IPS DF 6.9 (cell line): ENCODE data around the gene RFX1.

Experiments used
- DNase-seq: peaks from one replicate; pipeline ENCODE4 v3.0.0-alpha.2; 2013; ENCODE audit warnings: low read depth, low spot score
- H3K27ac ChIP-seq: one replicate; pipeline ENCODE4 v1.5.1; 2013; ENCODE audit warnings: low read length, control low read depth
- H3K27me3 ChIP-seq: 2 replicates; pipeline ENCODE4 v1.6.1; 2013; ENCODE audit warnings: mild to moderate bottlenecking, low read length; ENCODE audit not compliant: control insufficient read depth, insufficient read depth
- H3K36me3 ChIP-seq: 2 replicates; pipeline ENCODE4 v1.6.1; 2013; ENCODE audit warnings: low read length; ENCODE audit not compliant: control insufficient read depth, insufficient read depth
- H3K4me1 ChIP-seq: 2 replicates; pipeline ENCODE4 v1.6.1; 2013; ENCODE audit warnings: low read length; ENCODE audit not compliant: control insufficient read depth, insufficient read depth
- H3K4me3 ChIP-seq: 2 replicates; pipeline ENCODE4 v1.5.1; 2013; ENCODE audit warnings: mild to moderate bottlenecking, low read length
- H3K9me3 ChIP-seq: 2 replicates; pipeline ENCODE4 v1.6.1; 2013; ENCODE audit warnings: low read length, inconsistent platforms; ENCODE audit not compliant: control insufficient read depth, insufficient read depth
- WGBS: extraction: QIAGEN DNeasy Blood & Tissue Kit; methylation state at CpG from one replicate; pipeline ENCODE4 v1.1.7; 2013; ENCODE audit warnings: mixed read lengths, missing lambda C conversion rate; ENCODE audit not compliant: insufficient read length, insufficient coverage; 5-methylcytosine and 5-hydroxymethylcytosine counted together

Gene RFX1

GRCh38 chr19:13985771-13986347, 20.3 kb downstream of the RFX1 start:
- no CpG with 5 or more reads among the region's 10 CpGs for WGBS
- Histone ChIP-seq H3K4me3 (no peak overlapping the region), H3K36me3 (peaks cover 2% of the 10 kb centered on the region; the same call in 1 of the 2 replicates), H3K9me3 (no peaks in the 10 kb centered on the region), H3K4me1 (peaks cover 17% of the 10 kb centered on the region), H3K27me3 (no peaks in the 10 kb centered on the region), H3K27ac (peak overlapping the region; percentile 31)
- no peak for DNase-seq

DNA sequence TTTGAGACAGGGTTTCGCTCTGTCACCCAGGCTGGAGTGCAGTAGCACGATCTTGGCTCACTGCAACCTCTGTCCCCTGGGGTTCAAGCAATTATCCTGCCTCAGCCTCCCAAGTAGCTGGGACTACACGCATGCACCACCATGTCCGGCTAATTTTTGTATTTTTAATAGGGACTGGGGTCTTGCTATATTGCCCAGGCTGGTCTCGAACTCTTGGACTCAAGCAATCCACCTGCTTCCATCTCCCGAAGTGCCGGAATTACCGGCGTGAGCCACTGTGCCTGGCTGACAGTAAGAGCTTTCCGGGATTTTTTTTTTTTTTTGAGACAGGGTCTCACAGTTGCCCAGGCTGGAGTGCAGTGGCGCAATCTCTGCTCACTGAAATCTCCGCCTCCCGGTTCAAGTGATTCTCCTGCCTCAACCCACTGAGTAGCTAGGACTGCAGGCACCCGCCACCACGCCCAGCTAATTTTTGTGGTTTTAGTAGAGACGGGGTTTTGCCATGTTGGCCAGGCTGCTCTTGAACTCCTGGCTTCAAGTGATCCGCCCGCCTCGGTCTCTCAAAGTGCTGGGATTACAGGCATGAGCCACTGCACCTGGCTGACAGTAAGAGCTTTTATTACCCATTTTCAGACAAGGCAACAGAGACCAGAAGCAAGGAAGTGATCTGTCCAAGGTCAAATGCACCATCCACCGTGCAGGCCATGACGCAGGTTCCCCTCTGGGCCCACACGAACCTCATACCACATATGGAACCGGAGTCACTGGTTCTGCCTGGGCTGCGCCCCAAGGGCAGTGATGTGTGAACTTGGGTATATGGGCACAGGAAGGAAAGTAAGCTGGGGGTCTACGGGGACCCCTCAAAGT, 21.0 kb downstream of the RFX1 start:
- Histone ChIP-seq H3K27ac (no peak overlapping the region), H3K36me3 (peaks cover 2% of the 10 kb centered on the region; the same call in 1 of the 2 replicates), H3K4me1 (peaks cover 17% of the 10 kb centered on the region), H3K4me3 (no peak overlapping the region), H3K9me3 (no peaks in the 10 kb centered on the region), H3K27me3 (no peaks in the 10 kb centered on the region)
- no CpG with 5 or more reads among the region's 25 CpGs for WGBS
- no peak for DNase-seq

DNA sequence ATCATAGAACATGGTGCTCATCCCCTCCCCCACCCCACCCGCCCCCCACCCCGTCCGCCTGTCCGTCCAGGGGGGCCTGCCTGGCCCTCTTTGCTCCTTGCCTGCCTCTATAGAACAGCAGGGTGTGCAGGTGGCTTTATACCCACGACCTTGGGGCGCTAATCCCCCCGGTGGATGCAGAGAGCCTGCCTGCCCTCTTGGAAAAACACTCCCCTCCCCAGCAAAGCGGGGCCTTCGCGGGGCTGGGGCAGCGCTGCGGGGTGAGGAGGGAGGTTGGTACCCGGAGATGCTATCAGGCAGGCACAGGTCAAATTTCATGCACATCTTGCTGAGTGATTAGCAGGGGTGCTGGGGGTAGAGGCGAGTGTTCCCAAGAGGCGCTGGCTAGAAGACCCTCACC, 21.9 kb downstream of the RFX1 start:
- Histone ChIP-seq H3K9me3 (no peaks in the 10 kb centered on the region), H3K36me3 (peaks cover 2% of the 10 kb centered on the region; the same call in 1 of the 2 replicates), H3K27ac (no peak overlapping the region), H3K27me3 (no peaks in the 10 kb centered on the region), H3K4me1 (peaks cover 22% of the 10 kb centered on the region), H3K4me3 (no peak overlapping the region)
- no peak for DNase-seq
- no CpG with 5 or more reads among the region's 15 CpGs for WGBS

GRCh38 chr19:13983213-13983889, 22.8 kb downstream of the RFX1 start:
- H3K9me3 ChIP-seq: no peaks in the 10 kb centered on the region
- WGBS: no CpG with 5 or more reads among the region's 21 CpGs
- peaks cover 2% of the 10 kb centered on the region; the same call in 1 of the 2 replicates for H3K36me3 ChIP-seq
- no peak for DNase-seq
- H3K27ac ChIP-seq: no peak overlapping the region
- no peaks in the 10 kb centered on the region for H3K27me3 ChIP-seq
- no peak overlapping the region for H3K4me3 ChIP-seq
- H3K4me1 ChIP-seq: peaks cover 23% of the 10 kb centered on the region

- Histone ChIP-seq H3K4me3 (no peak overlapping the region), H3K4me1 (peaks cover 23% of the 10 kb centered on the region), H3K27ac (no peak overlapping the region), H3K36me3 (peaks cover 2% of the 10 kb centered on the region; the same call in 1 of the 2 replicates), H3K27me3 (no peaks in the 10 kb centered on the region), H3K9me3 (no peaks in the 10 kb centered on the region)
- WGBS: no CpG with 5 or more reads among the region's 9 CpGs
- no peak for DNase-seq
Observed at GRCh38 chr19:13982773-13983172, 23.3 kb downstream of the RFX1 start.

- no peak for DNase-seq
- no CpG with 5 or more reads among the region's 17 CpGs for WGBS
Observed at GRCh38 chr19:13981988-13982501, 24.1 kb downstream of the RFX1 start.

DNA sequence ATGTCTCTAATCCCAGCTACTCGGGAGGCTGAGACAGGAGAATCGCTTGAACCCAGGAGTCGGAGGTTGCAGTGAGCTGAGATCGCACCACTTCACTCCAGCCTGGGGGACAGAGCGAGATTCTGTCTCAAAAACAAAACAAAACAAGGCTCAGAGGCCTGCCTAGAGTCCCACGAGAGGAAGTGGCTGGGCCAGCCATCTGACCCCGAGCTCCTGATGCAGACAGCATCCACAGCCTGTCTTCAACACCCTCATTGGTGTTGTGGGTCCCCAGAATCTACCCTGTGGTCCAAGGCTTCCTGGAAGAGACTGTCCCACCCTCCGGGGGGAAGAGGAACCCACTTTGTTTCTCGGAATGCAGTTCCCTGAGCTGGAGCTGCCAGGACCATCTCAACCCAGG, 24.7 kb downstream of the RFX1 start:
- Histone ChIP-seq H3K9me3 (no peaks in the 10 kb centered on the region), H3K36me3 (peaks cover 2% of the 10 kb centered on the region; the same call in 1 of the 2 replicates), H3K4me1 (peaks cover 18% of the 10 kb centered on the region), H3K4me3 (no peak overlapping the region), H3K27me3 (no peaks in the 10 kb centered on the region), H3K27ac (no peak overlapping the region)
- no peak for DNase-seq
- no CpG with 5 or more reads among the region's 9 CpGs for WGBS

More at GRCh38 chr19:13981988-13982501, 24.1 kb downstream of the RFX1 start:
- no peaks in the 10 kb centered on the region for H3K27me3 ChIP-seq
- no peak overlapping the region for H3K4me3 ChIP-seq
- peaks cover 2% of the 10 kb centered on the region; the same call in 1 of the 2 replicates for H3K36me3 ChIP-seq
- peaks cover 22% of the 10 kb centered on the region for H3K4me1 ChIP-seq
- no peak overlapping the region for H3K27ac ChIP-seq
- no peaks in the 10 kb centered on the region for H3K9me3 ChIP-seq

DNA sequence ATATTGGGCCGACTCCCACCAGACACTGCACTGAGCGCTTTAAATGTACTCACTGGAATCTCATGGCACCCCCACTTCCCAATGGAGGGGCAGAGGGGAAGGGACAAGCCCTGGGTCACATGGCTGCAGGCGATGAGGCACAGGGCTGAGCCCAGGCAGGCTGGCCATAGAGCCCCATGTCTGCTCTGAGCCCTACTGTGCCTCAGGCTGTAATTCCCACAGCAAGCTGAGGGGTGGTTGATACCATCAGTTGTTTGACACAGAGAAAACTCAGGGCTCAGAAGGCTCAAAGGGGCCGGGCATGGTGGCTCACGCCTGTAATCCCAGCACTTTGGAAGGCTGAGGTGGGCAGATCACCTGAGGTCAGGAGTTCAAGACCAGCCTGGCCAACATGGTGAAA, 25.1 kb downstream of the RFX1 start:
- Histone ChIP-seq H3K27ac (no peak overlapping the region), H3K36me3 (peaks cover 2% of the 10 kb centered on the region; the same call in 1 of the 2 replicates), H3K4me1 (peaks cover 15% of the 10 kb centered on the region), H3K27me3 (no peaks in the 10 kb centered on the region), H3K4me3 (no peak overlapping the region), H3K9me3 (no peaks in the 10 kb centered on the region)
- WGBS: no CpG with 5 or more reads among the region's 5 CpGs
- no peak for DNase-seq

DNA sequence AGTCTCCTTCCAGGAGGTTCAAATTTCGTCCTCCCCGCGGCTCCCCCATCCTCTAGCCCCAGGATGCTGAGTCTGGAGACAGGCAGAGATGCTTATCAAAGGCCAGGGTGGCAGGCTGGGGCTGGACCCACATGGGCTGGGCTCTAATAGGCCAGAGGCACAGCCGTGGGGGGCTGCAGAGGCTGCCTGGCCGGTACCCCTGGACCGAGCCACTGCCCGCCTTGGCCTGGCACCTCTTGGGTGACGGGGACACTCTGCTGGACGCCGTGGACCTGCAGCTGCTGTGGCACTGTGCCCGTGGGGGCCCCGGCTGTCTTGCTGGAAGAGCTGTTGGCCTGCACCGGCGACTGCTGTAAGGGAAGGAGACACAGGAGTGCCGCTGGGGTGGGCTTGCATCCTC, 25.8 kb downstream of the RFX1 start:
- Histone ChIP-seq H3K36me3 (peaks cover 2% of the 10 kb centered on the region; the same call in 1 of the 2 replicates), H3K27ac (no peak overlapping the region), H3K4me3 (no peak overlapping the region), H3K9me3 (no peaks in the 10 kb centered on the region), H3K27me3 (no peaks in the 10 kb centered on the region), H3K4me1 (peaks cover 12% of the 10 kb centered on the region)
- no peak for DNase-seq
- WGBS: no CpG with 5 or more reads among the region's 15 CpGs

GRCh38 chr19:13979686-13980085, 26.4 kb downstream of the RFX1 start:
- no peak for DNase-seq
- no peak overlapping the region for H3K27ac ChIP-seq
- no peaks in the 10 kb centered on the region for H3K27me3 ChIP-seq
- H3K4me3 ChIP-seq: no peak overlapping the region
- peaks cover 12% of the 10 kb centered on the region for H3K4me1 ChIP-seq
- no CpG with 5 or more reads among the region's 12 CpGs for WGBS
- H3K36me3 ChIP-seq: peaks cover 2% of the 10 kb centered on the region; the same call in 1 of the 2 replicates
- no peaks in the 10 kb centered on the region for H3K9me3 ChIP-seq
